Naive B cell (primary cell): ENCODE data around the gene C3orf22. TPM values are rescaled to one million over a fixed set of nuclear protein-coding genes. Genes with fewer than 3 reads are reported as not detected.

ENCODE experiments used
- ATAC-seq, 2 donors: fragments of 150-1000 bp; cut with Tn5 transposase; 2 replicates each; pipeline ENCODE4 v1.10.0; 2021; ENCODE audit warnings: low read depth in 2 of 2, mild to moderate bottlenecking in 2 of 2, moderate library complexity in 2 of 2
- DNase-seq: peaks from one replicate; pipeline ENCODE4 v3.0.0; 2022
- H3K27ac Mint-ChIP-seq, 6 donors: one replicate each; pipeline ENCODE4 v1.8.0; 2020 to 2022; ENCODE audit warnings: mild to moderate bottlenecking in 6 of 6, mixed read lengths in 6 of 6, moderate library complexity in 5 of 6, inconsistent platforms in 2 of 6
- H3K27me3 Mint-ChIP-seq, 3 donors: one replicate each; pipeline ENCODE4 v1.8.0; 2021 to 2022; ENCODE audit warnings: mixed read lengths in 3 of 3, mild to moderate bottlenecking in 1 of 3
- H3K36me3 Mint-ChIP-seq, 2 donors: one replicate each; pipeline ENCODE4 v1.8.0; 2020 to 2022; ENCODE audit warnings: mixed read lengths in 2 of 2, inconsistent platforms in 1 of 2, mild to moderate bottlenecking in 1 of 2
- H3K4me1 Mint-ChIP-seq, 3 donors: one replicate each; pipeline ENCODE4 v1.8.0; 2020 to 2022; ENCODE audit warnings: mixed read lengths in 3 of 3, inconsistent platforms in 1 of 3, mild to moderate bottlenecking in 1 of 3, moderate library complexity in 1 of 3
- H3K4me3 Mint-ChIP-seq, 8 donors: one replicate each; pipeline ENCODE4 v1.8.0; 2020 to 2022; ENCODE audit warnings: mild to moderate bottlenecking in 8 of 8, mixed read lengths in 8 of 8, moderate library complexity in 8 of 8, inconsistent platforms in 2 of 8
- H3K9me3 Mint-ChIP-seq, 7 donors: one replicate each; pipeline ENCODE4 v1.8.0; 2020 to 2022; ENCODE audit warnings: mixed read lengths in 7 of 7, mild to moderate bottlenecking in 5 of 7, inconsistent platforms in 2 of 7, moderate library complexity in 1 of 7
- polyA plus RNA-seq, 6 donors: library from polyadenylated mRNA; unstranded; fragments of 300-500 nt; fragmentation: Illumina TruSeq; gene quantifications; one replicate each; pipeline ENCODE4 v1.2.3, GENCODE V29; 2021; ENCODE audit warnings: low read depth in 6 of 6

C3orf22 gene
- polyA plus RNA-seq, 6 donors from 2014 or later: not detected

- peaks cover 0 to 28% (median 14%) of the 10 kb centered on the region in 3 donors for H3K4me1 Mint-ChIP-seq
- no peaks in the 10 kb centered on the region for H3K36me3 Mint-ChIP-seq
- H3K27me3 Mint-ChIP-seq: peaks cover 22 to 37% (median 36%) of the 10 kb centered on the region in 3 donors
- no peaks in the 10 kb centered on the region for H3K9me3 Mint-ChIP-seq
- ATAC-seq (no peak), DNase-seq (no peak)
- no peak overlapping the region for H3K27ac Mint-ChIP-seq
- H3K4me3 Mint-ChIP-seq: peak overlapping the region in 4 of 8 donors; percentile 12 to 69 (median 39)
Observed at GRCh38 chr3:126525853-126526667, 32.7 kb downstream of the C3orf22 start.

DNA sequence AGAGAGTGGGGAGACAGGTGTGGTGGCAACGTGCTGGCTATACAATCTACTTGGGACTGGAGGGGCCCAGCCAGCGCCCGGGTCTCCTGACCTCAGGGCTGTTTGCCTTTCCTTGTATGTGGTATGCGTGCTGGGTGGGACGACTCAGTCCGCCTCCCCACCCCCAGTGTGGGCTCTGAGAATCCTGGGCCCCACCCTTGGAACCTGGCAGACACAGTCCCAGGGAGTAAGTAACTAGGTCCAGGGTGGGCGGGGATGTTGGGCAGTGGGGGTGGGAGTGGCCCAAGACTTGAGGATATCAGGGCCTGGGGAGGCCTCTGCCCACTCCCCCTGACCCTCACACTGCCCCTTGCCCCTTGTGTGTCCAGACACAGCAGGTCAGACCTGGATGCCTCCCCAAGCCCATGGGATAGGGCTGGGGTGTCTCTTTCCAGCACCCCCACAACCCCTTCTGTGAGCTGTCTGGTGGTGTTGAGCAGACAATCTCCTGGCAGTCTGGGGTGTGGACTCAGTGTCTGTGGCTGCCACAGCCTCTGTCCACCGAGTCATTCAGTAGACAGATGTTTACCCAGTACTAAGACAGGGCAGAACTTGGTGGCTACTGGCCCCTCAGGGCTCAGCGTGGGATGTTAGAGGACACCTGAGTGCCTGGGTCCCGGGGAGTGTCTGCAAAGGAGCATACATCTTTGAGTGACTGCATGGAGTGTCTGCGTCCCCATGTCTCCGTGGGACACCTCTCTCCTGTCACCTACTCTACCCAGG, 33.5 kb downstream of the C3orf22 start:
- DNase-seq (no peak), ATAC-seq (no peak)
- Mint-ChIP-seq H3K9me3 (no peaks in the 10 kb centered on the region), H3K4me1 (peaks cover 0 to 24% (median 9%) of the 10 kb centered on the region in 3 donors), H3K4me3 (peak overlapping the region in 3 of 8 donors; percentile 24 to 61 (median 45)), H3K36me3 (no peaks in the 10 kb centered on the region), H3K27me3 (peaks cover 22 to 39% (median 36%) of the 10 kb centered on the region in 3 donors), H3K27ac (no peak overlapping the region)

DNA sequence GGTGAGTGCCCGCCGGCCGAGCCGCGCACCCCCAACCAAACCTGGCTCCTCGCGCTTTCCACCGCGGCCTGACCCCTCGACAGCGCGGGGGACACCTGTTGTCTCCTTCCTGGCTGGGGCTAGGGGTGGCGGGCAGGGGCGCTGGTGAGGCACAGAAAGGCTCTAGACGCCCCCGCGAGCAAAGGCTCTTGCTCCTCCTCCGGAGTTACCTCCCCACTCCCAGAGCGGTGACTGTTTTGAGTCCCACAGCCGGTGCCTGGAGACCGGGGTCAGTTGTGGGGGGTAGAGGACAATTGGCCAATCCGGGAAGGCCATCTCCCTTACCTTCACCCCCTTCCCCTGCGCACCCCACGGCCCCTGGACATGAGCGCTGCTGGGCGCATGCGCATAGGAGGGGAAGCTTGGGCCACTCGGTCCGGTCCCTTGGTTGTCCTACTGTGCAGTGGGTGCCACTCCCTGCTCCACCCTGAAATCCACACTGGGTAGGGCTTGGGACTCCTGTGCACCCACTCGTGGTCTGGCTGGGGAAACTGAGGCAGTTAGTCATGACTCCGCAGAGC, 34.2 kb downstream of the C3orf22 start:
- peak overlapping the region in 3 of 8 donors; percentile 12 to 45 (median 24) for H3K4me3 Mint-ChIP-seq
- H3K9me3 Mint-ChIP-seq: no peaks in the 10 kb centered on the region
- peaks cover 0 to 22% (median 8%) of the 10 kb centered on the region in 3 donors for H3K4me1 Mint-ChIP-seq
- DNase-seq (no peak), ATAC-seq (no peak)
- no peak overlapping the region for H3K27ac Mint-ChIP-seq
- peaks cover 22 to 42% (median 36%) of the 10 kb centered on the region in 3 donors for H3K27me3 Mint-ChIP-seq
- H3K36me3 Mint-ChIP-seq: no peaks in the 10 kb centered on the region

GRCh38 chr3:126523745-126524428, 34.8 kb downstream of the C3orf22 start, which contains the start of gene CHST13:
Gene CHST13, plus strand, starts transcription at chr3:126524155. Its CDS starts 178 bp downstream, at chr3:126524333.
- Mint-ChIP-seq H3K4me3 (peak within 1 kb of the TSS in 4 of 8 donors; percentile 12 to 64 (median 34)), H3K9me3 (no peaks in the 10 kb centered on the region), H3K36me3 (no peaks in the 10 kb centered on the region), H3K27ac (no peak within 1 kb of the TSS), H3K4me1 (peaks cover 0 to 22% (median 8%) of the 10 kb centered on the region in 3 donors), H3K27me3 (peaks cover 22 to 48% (median 36%) of the 10 kb centered on the region in 3 donors)
- DNase-seq: no peak
- ATAC-seq: no peak

DNA sequence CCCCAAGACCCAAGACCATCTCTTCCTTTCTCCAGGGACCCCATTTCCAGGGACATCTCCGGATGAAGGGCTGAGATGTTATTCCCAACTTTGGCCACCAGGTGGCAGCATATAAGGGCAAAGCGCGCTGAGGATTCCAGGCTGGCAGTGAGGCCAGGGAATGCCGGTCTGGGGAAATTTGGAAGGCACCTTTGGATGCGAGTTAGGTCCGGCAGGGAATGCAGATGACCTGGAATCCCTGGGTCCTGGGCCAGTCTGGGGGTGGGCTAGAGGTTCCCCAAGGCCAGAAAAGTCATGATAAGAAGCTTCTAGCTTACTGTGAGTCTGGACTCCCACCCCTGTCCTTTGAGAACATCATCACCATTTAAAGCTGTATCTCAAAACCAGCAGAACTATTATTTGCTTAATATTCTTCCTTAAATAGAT, 36.4 kb downstream of the C3orf22 start:
- Mint-ChIP-seq H3K4me1 (peaks cover 0 to 20% (median 8%) of the 10 kb centered on the region in 3 donors), H3K9me3 (no peaks in the 10 kb centered on the region), H3K27ac (peak overlapping the region in 2 of 6 donors; percentile 6 to 58), H3K4me3 (no peak overlapping the region), H3K36me3 (no peaks in the 10 kb centered on the region), H3K27me3 (peaks cover 18 to 48% (median 36%) of the 10 kb centered on the region in 3 donors)
- ATAC-seq (peak in 1 of 2 donors; percentile 5), DNase-seq (peak; percentile 30)

DNA sequence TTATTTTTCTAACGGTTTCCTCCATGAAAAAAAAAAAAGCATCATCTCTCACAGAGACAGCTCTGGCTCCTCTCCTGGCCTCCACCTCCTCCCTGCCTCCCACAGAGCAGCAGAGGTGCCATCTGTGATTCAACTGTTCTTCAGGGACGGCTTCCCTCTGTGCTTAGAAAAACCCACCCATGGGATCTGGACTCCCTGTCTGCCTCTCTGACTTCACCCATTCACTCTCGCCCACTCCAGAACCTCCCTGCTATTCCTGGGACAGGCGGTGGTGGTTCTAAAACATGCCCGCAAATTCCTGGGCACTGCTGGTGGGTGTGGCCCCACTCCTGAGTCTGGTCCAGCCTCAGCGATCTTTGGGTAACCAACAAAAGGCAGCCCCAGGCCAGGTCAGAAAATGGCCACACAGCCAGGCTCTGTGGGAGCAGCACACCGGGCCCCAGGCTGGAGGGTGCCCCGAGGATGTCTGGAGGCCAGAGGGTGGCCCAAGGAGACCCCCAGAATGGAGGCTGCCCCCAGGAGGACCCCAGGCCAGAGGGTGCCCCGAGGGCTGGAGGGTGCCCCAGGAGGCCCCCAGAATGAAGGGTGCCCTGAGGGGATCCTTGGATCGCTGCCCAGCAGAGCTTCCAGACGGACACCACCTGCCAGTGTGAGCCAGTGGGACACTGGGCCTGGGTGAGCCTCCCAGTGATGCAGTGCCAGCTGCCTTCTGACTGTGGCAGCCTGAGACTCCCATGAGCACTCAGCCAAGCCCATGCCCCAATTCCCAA, 37.4 kb downstream of the C3orf22 start:
- DNase-seq: no peak
- H3K4me3 Mint-ChIP-seq: no peak overlapping the region
- H3K27me3 Mint-ChIP-seq: peaks cover 18 to 53% (median 36%) of the 10 kb centered on the region in 3 donors
- ATAC-seq: no peak
- peaks cover 0 to 20% (median 8%) of the 10 kb centered on the region in 3 donors for H3K4me1 Mint-ChIP-seq
- no peaks in the 10 kb centered on the region for H3K36me3 Mint-ChIP-seq
- H3K27ac Mint-ChIP-seq: peak overlapping the region in 1 of 6 donors; percentile 32
- no peaks in the 10 kb centered on the region for H3K9me3 Mint-ChIP-seq

- H3K4me3 Mint-ChIP-seq: no peak overlapping the region
- H3K4me1 Mint-ChIP-seq: peaks cover 0 to 16% (median 5%) of the 10 kb centered on the region in 3 donors
- no peak for DNase-seq
- peaks cover 10 to 41% (median 23%) of the 10 kb centered on the region in 3 donors for H3K27me3 Mint-ChIP-seq
- H3K9me3 Mint-ChIP-seq: no peaks in the 10 kb centered on the region
- H3K27ac Mint-ChIP-seq: no peak overlapping the region
- no peak for ATAC-seq
- H3K36me3 Mint-ChIP-seq: no peaks in the 10 kb centered on the region
Observed at GRCh38 chr3:126519506-126520455, 39.0 kb downstream of the C3orf22 start.

GRCh38 chr3:126518779-126519177, 40.0 kb downstream of the C3orf22 start:
- DNase-seq: no peak
- H3K27ac Mint-ChIP-seq: no peak overlapping the region
- ATAC-seq: no peak
- H3K27me3 Mint-ChIP-seq: peaks cover 10 to 36% (median 20%) of the 10 kb centered on the region in 3 donors
- no peak overlapping the region for H3K4me3 Mint-ChIP-seq
- no peaks in the 10 kb centered on the region for H3K36me3 Mint-ChIP-seq
- H3K9me3 Mint-ChIP-seq: no peaks in the 10 kb centered on the region
- H3K4me1 Mint-ChIP-seq: peaks cover 0 to 12% (median 0%) of the 10 kb centered on the region in 3 donors

- Mint-ChIP-seq H3K27me3 (peaks cover 10 to 31% (median 15%) of the 10 kb centered on the region in 3 donors), H3K4me1 (peaks cover 0 to 7% (median 0%) of the 10 kb centered on the region in 3 donors), H3K36me3 (no peaks in the 10 kb centered on the region), H3K4me3 (no peak overlapping the region), H3K27ac (no peak overlapping the region), H3K9me3 (no peaks in the 10 kb centered on the region)
- ATAC-seq (no peak), DNase-seq (no peak)
Observed at GRCh38 chr3:126517986-126518778, 40.5 kb downstream of the C3orf22 start.

- Mint-ChIP-seq H3K4me3 (no peak within 1 kb of the TSS), H3K9me3 (no peaks in the 10 kb centered on the region), H3K36me3 (no peaks in the 10 kb centered on the region), H3K27ac (peak within 1 kb of the TSS in 1 of 6 donors; percentile 69), H3K27me3 (peaks cover 5 to 27% (median 8%) of the 10 kb centered on the region in 3 donors), H3K4me1 (peaks cover 0 to 3% (median 0%) of the 10 kb centered on the region in 3 donors)
- no peak for DNase-seq
- no peak for ATAC-seq
Observed at GRCh38 chr3:126517291-126517951, 41.3 kb downstream of the C3orf22 start, which contains the start of gene UROC1. Gene UROC1, minus strand, starts transcription at chr3:126517773. Its CDS starts 54 bp downstream, at chr3:126517719.
